Activated effector memory CD4-positive, alpha-beta T cell treated with anti-CD3 and anti-CD28 coated beads, Interleukin-2, amount 50 U/mL, for 16 hours (primary cell): ENCODE data around the gene P2RX6.
"Not testable (repeated sequence)": the region's sequence is repeated elsewhere in the genome, so short reads cannot be mapped to it uniquely, and the experiment has no call there.

Experiments used
- DNase-seq: peaks from one replicate; pipeline ENCODE4 v3.0.0-alpha.2; 2020

Gene P2RX6

DNA sequence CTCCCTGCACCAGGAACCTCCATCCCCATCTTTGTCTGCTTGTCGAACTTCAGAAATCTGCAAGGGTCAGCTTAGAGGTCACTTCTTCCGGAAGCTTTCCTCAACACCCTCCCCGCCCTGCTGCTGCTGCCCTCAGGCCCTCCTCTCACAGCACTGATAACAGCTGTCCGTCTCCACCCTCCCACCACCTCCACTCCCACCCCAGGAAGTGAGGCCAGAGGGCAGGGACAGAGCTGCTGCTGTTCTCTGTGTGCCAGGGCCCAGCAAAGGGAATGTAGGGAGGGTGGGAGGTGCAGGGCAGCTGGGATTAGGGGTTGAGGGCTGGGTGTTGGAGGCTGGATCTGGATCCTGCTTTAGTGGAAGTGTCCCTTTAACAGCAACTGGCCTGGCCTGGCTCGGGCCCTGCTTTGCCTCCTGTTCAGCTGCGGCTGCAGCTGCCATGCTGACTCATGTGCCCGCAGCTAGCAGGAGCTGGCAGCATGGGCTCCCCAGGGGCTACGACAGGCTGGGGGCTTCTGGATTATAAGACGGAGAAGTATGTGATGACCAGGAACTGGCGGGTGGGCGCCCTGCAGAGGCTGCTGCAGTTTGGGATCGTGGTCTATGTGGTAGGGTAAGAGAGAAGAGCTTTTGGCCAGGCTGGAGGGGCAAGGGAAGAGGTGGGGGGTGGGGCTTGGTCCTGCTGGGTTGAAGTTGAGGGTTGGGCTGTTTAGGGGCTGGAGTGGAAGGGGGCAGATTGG lies at the start of gene P2RX6:
TSS of gene P2RX6 (plus strand) at position 440 of the 740 bp plus-strand sequence. CDS start at position 450, 10 bp downstream.
- no peak for DNase-seq

DNA sequence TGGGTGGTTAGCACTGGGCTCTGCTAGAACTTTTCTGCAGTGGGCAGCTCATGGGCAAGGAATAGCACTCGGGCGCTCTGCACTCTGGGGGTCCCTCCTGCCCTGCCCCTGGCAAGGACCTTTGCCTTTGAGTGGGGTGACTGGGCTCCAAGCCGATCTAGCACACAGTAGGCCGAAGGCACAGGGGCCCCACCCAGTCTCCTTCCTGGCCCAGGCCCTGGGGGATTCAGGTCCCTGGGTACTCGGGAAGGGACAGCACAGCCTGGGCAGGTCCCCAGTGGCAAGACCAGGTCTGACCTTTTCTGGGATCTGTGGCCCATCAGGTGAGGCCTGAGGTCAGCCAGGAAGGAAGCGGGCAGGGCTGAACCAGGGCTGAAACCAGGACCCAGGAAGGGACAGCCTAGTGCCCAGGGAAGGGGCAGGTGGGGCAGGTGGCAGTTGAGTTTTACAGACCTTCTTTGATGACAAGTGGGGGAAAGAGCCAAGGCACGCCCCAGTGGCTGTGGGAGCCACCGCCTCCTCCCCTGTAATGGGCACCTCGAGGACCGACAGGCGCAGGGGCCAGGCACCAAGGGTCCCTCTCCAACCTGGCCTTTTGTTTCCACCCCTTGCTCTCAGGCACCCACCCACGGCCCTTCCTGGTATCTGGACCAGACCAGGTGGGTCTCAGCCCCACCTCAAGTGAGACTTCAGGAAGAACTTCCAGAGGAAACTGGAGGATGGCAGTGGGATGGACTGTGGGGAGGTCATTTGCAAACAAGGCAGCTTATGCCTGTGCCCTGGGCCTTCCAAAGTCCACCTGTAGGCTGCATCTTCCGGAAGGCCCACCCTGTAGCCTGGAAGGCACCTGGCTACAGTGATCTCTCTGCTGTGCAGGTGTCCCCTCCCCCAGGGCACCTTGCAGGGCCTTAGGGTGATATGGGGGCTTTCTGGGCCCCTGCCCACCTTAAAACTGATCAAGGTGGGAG lies 48.8 kb upstream of the P2RX6 start:
- no peak for DNase-seq

- no peak for DNase-seq
These were observed 47.9 kb upstream of the P2RX6 start, which contains the start of gene AIFM3 for GRCh38 chr22:20966883-20967696. TSS of gene AIFM3 (plus strand) at chr22:20967255. CDS start at chr22:20967945, 690 bp downstream.

GRCh38 chr22:20967697-20968211 lies 47.2 kb upstream of the P2RX6 start:
- no peak for DNase-seq

GRCh38 chr22:20968281-20968977 lies 46.5 kb upstream of the P2RX6 start:
- DNase-seq, result no peak

DNA sequence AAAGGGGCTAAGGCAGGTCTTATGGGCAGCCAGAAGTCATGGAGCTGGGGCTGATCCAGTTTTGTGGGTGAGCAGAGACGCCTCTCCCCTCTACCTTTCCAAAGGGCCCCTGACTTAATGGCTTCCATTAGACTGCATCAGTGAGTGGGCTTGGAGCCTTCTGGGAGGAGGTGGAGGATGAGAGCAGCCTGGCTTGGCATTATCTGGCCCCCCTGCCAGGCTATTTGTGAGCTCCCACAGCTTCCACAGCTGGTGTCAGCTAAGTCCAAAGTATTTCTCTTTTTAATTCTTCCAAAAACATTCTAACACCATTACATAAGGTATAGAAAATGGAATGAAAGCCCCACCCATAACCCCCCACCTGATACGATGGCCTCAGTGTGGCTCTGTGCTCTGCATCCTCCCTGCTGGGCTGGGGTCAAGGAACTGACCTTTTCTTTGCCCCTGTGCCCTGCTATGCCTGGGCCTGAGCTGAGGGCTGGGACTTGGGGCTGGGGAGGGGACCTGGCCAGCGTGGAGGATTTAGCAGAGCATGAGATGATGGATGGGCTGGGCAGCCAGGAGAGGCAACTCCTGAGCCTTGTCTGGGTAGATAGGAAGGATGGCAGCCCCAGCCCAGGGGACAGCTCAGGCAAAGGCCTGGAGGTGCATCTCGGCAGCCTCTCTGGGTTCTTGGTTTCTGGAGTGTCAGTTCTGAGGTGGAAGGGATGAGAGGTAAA lies 43.9 kb upstream of the P2RX6 start:
- DNase-seq, result no peak

DNA sequence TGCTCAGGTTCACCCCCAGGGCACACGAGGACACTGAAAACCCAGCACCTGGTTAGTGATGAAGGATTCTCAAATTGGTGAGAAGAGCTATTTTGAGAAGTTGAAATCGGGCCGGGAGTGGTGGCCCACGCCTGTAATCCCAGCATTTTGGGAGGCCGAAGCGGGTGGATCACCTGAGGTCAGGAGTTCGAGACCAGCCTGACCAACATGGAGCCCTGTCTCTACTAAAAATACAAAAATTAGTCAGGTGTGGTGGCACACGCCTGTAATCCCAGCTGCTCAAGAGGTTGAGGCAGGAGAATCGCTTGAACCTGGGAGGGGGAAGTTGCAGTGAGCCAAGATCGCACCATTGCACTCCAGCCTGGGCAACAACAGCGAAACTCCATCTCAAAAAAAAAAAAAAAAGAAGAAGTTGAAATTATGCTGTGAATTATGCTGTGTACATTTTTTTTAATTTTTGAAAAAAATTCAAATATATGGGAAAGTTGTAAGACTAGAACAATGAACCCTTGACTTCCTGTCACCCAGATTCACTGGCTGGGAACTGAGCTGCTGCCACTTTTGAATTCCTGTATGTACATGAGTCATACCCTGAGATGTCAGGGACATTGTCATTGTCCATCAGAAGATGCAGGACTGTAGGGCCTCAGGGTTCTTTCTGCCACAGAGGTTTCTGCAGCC lies 42.8 kb upstream of the P2RX6 start:
- DNase-seq, result not testable (repeated sequence)

DNA sequence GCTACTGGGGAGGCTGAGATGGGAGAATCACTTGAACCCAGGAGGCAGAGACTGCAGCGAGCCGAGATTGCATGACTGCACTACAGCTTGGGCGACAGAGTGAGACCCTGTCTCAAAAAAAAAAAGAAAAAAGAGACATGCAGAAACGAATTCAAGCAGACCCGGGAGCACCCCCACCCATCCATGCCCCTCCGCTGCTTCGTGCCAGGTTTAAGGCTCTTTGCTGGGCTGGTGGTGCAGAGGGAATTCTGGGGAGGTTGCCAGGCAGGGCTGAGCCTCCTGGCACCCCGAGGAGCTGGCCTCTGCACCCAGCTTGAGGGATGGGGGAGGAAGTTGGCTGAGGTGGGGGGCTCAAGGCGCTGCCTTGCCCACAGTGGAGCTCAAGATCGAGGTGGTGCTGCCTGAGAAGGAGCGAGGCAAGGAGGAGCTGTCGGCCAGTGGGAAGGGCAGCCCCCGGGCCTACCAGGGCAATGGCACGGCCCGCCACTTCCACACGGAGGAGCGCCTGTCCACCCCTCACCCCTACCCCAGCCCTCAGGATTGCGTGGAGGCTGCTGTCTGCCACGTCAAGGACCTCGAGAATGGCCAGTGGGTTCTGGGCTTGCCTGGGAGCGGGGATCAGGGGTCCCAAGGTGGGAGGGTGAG lies 41.9 kb upstream of the P2RX6 start:
- no peak for DNase-seq

- no peak for DNase-seq
These were observed 41.2 kb upstream of the P2RX6 start for GRCh38 chr22:20973634-20974286.

DNA sequence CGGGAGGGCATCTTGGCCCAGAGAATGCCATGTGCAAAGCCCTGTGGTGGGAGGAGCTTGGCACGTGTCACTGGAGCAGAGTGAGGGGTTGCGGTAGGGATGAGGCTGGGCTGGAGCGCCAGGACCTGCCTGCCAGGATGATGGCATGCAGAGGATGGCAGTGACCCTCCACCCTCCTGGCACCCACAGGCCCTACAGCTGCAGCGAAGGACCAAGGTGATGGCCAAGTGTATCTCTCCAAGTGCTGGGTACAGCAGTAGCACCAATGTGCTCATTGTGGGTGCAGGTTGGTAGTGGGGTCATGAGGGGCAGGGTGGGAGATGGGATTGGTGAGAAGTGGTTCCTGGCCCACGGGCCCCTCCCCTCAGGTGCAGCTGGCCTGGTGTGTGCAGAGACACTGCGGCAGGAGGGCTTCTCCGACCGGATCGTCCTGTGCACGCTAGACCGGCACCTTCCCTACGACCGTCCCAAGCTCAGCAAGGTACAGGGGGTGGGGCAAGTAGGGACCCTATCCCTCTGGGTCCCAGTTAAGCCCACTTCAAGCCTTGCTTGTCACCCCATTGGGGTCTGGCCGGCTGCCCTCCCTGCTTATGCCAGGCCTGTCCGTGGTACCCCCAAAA lies 40.5 kb upstream of the P2RX6 start:
- no peak for DNase-seq

GRCh38 chr22:20975541-20976290 lies 39.2 kb upstream of the P2RX6 start:
- DNase-seq, result no peak

DNA sequence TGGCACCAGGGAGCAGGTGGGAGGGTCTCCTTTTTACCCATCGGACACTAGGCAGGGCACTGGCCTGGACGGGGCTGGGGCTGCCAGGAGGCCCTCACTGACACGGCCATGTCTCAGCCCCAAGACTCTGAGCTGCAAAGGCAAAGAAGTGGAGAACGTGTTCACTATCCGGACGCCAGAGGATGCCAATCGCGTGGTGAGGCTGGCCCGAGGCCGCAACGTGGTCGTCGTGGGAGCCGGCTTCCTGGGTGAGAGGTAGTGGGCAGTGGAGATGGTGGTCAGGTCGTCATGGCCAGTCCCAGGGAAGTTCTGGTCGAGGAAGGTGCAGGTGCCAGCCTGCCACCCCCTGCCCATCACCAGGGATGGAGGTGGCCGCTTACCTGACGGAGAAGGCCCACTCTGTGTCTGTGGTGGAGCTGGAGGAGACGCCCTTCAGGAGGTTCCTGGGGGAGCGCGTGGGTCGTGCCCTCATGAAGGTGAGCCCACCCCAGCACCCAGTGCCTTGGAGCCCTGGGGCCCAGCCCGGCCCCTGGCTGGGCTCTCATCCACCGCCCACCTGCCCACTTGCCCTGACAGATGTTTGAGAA lies 38.6 kb upstream of the P2RX6 start:
- no peak for DNase-seq

DNA sequence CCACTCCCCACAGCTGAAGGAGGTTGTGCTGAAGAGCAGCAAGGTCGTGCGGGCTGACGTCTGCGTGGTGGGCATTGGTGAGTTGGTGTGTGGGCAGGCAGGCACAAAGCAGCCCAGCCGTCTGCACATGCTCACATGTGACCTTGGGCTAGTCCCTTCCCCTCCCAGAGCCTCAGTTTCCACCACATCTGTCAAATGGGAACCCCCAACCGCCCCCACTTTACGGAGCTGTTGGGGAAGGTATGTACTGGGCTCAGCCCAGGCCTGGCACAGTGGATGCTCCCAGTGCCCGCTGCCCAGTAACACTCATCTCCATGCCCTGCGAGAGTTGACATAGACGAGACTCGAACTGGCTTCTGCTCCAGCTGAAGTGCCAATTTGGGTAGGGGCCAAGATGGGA lies 37.9 kb upstream of the P2RX6 start:
- no peak for DNase-seq

DNA sequence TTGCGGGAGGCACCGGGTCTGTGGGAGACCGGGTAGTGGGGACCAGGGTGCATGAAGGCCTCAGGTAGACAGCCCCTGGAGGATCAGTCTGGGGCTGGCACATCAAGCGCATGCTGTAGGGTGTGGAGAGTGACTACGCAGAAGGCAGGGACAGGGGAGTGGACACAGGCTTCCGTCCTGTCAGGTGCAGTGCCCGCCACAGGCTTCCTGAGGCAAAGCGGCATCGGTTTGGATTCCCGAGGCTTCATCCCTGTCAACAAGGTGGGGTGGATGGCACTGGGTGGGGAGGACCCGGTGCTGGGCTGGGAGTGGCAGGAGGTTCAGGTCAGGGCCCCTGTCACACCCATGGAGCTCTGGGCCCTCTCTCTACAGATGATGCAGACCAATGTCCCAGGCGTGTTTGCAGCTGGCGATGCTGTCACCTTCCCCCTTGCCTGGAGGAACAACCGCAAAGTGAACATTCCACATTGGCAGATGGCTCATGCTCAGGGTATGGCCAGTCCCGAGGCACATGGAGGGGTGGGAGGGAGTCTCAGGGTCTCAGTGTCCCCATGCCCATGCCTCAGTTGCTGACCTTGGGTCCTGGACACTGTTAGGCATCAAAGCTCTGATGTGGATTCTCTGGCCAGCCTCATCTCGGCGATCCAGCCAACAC lies 37.3 kb upstream of the P2RX6 start:
- DNase-seq, result no peak

- DNase-seq, result no peak
These were observed 36.5 kb upstream of the P2RX6 start for GRCh38 chr22:20978419-20978818.

- DNase-seq, result peak; percentile 82
These were observed 35.6 kb upstream of the P2RX6 start for GRCh38 chr22:20979243-20979809.

DNA sequence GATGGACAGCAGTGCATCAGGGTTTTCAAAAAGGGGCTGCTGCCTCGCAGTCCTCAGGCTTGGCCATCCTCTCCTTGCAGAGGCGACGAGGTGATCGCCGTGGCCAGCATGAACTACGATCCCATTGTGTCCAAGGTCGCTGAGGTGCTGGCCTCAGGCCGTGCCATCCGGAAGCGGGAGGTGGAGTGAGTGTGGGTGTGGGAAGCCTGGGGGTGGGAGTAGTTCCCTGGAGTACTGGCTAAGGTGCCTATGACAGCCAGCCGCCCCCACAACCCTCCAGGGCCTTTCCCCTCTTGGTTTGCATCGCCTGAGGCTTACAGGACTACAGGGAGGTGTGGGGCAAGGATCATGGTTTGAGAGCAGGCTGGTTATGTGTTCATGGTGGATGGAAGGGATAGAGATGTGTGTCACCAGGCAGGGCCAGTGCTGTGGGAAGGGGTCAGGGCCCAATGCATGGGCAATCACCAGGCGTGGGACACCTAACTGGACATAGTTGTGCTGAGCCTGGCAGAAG lies 35.0 kb upstream of the P2RX6 start:
- no peak for DNase-seq
